HepG2 (cell line): ENCODE results near the gene DMAC2L. TPM values are rescaled to one million over a fixed set of nuclear protein-coding genes. Genes with fewer than 3 reads are reported as not detected.

Experiments
- ATF6 ChIP-seq: sonication (generic); formaldehyde crosslinking; conservative IDR thresholded peaks from 2 replicates; pipeline ENCODE4 v1.4.0; 2020; ENCODE audit warnings: missing genetic modification reagents
- ELF1 ChIP-seq: sonication (generic); formaldehyde crosslinking; IDR thresholded peaks from 2 replicates; pipeline ENCODE4 v1.4.0; 2020; ENCODE audit warnings: missing genetic modification reagents
- ELF3 ChIP-seq: IDR thresholded peaks from 2 replicates; pipeline ENCODE4 v1.6.1; 2016; ENCODE audit warnings: missing genetic modification reagents, missing compliant biosample characterization
- ETS1 ChIP-seq: sonication (generic); formaldehyde crosslinking; IDR thresholded peaks from 2 replicates; pipeline ENCODE4 v1.4.0; 2020; ENCODE audit warnings: missing genetic modification reagents
- HNRNPK ChIP-seq: fragments of 200-400 bp; formaldehyde crosslinking; IDR thresholded peaks from 2 replicates; pipeline ENCODE4 v1.6.1; 2018; ENCODE audit warnings: low read length, low read depth, moderate library complexity, mild to moderate bottlenecking; ENCODE audit not compliant: poor library complexity, severe bottlenecking
- KDM1A ChIP-seq: IDR thresholded peaks from 2 replicates; pipeline ENCODE4 v1.6.1; 2016; ENCODE audit warnings: missing compliant biosample characterization
- NKX3-1 ChIP-seq: sonication (generic); formaldehyde crosslinking; IDR thresholded peaks from 2 replicates; pipeline ENCODE4 v1.5.0; 2020; ENCODE audit warnings: missing genetic modification reagents
- PRMT3 ChIP-seq: sonication (generic); formaldehyde crosslinking; IDR thresholded peaks from 2 replicates; pipeline ENCODE4 v1.8.1; 2022; ENCODE audit warnings: low read depth, mild to moderate bottlenecking, moderate library complexity, missing genetic modification reagents, borderline replicate concordance
- RFX5 ChIP-seq: IDR thresholded peaks from 2 replicates; pipeline ENCODE4 v1.6.1; 2011; ENCODE audit warnings: low read depth, low read length, improper control_type of control experiment
- SNAPC4 ChIP-seq: sonication (generic); formaldehyde crosslinking; IDR thresholded peaks from 2 replicates; pipeline ENCODE4 v1.4.0; 2020; ENCODE audit warnings: mild to moderate bottlenecking, missing genetic modification reagents
- SPEN ChIP-seq: sonication (generic); formaldehyde crosslinking; IDR thresholded peaks from 2 replicates; pipeline ENCODE4 v1.5.1; 2020; ENCODE audit warnings: low read depth, mild to moderate bottlenecking, missing genetic modification reagents
- ZBTB33 ChIP-seq: sonication (generic); formaldehyde crosslinking; IDR thresholded peaks from 2 replicates; pipeline ENCODE4 v1.4.0; 2020; ENCODE audit warnings: missing genetic modification reagents
- ZC3H4 ChIP-seq: sonication (generic); formaldehyde crosslinking; IDR thresholded peaks from 2 replicates; pipeline ENCODE4 v1.4.0; 2020; ENCODE audit warnings: missing genetic modification reagents, borderline replicate concordance
- ZGPAT ChIP-seq: IDR thresholded peaks from 2 replicates; pipeline ENCODE4 v1.6.1; 2016; ENCODE audit warnings: mild to moderate bottlenecking
- ZNF317 ChIP-seq: sonication (generic); formaldehyde crosslinking; IDR thresholded peaks from 2 replicates; pipeline ENCODE4 v1.5.0; 2020; ENCODE audit warnings: mild to moderate bottlenecking, missing genetic modification reagents
- ZNF781 ChIP-seq: sonication (generic); formaldehyde crosslinking; IDR thresholded peaks from 2 replicates; pipeline ENCODE4 v1.5.1; 2020; ENCODE audit warnings: borderline replicate concordance, mild to moderate bottlenecking, missing genetic modification reagents; ENCODE audit errors: not compliant biosample characterization
- ZSCAN9 ChIP-seq: IDR thresholded peaks from 2 replicates; pipeline ENCODE4 v1.6.1; 2016; ENCODE audit warnings: borderline replicate concordance
- polyA plus RNA-seq, 8 experiments: library from polyadenylated mRNA; depleted of rRNA in 3 of 8; stranded (reverse) in 7 of 8; unstranded in 1 of 8; fragments of >200 nt; fragmentation: Illumina TruSeq in 4 of 8; extraction: Trizol in 4 of 8; gene quantifications; 2 replicates each; pipeline versions ENCODE4 v1.2.1 to v1.2.3, GENCODE V29; 2011 to 2016; ENCODE audit warnings: low read depth in 4 of 8, missing spikeins in 1 of 8, mixed read lengths in 1 of 8; ENCODE audit not compliant: insufficient read depth in 1 of 8
- total RNA-seq, 5 experiments: library from RNA; depleted of rRNA; stranded (reverse); fragments of >200 nt; fragmentation: Illumina TruSeq; extraction: Trizol; gene quantifications; 2 replicates each; pipeline ENCODE4 v1.2.3, GENCODE V29; 2016; ENCODE audit warnings: low read depth in 1 of 5

The DMAC2L gene
- total and polyA plus RNA-seq, 2 of the 13 experiments (the other 11 are each of a cell fraction or from before 2014, with no cell fraction given) = 19.4 to 23.2 TPM

GRCh38 chr14:50303744-50304471, 8.2 kb upstream of the DMAC2L start (continued):
- no peak for TF ChIP-seq ATF6 (CRISPR knock-in tag)
- TF ChIP-seq SNAPC4 (CRISPR knock-in tag) = no peak
- TF ChIP-seq ZNF781 (CRISPR knock-in tag) = no peak
- TF ChIP-seq ZBTB33 (CRISPR knock-in tag) = peak; percentile 69
- no peak for TF ChIP-seq KDM1A (CRISPR knock-in tag)
- peak; percentile 39; the same call in 1 of the 2 replicates for TF ChIP-seq RFX5
- TF ChIP-seq ZSCAN9 (CRISPR knock-in tag) = peak; percentile 44; the same call in 1 of the 2 replicates
- no peak for TF ChIP-seq ELF1 (CRISPR knock-in tag)
- TF ChIP-seq ETS1 (CRISPR knock-in tag) = no peak
- no peak for TF ChIP-seq PRMT3 (CRISPR knock-in tag)
- TF ChIP-seq HNRNPK = no peak
- TF ChIP-seq SPEN (CRISPR knock-in tag) = no peak
- TF ChIP-seq ELF3 (CRISPR knock-in tag) = peak; percentile 91
- TF ChIP-seq ZNF317 (CRISPR knock-in tag) = peak; percentile 82
- peak; percentile 69; the same call in 1 of the 2 replicates for TF ChIP-seq ZGPAT (CRISPR knock-in tag)
- no peak for TF ChIP-seq ZC3H4 (CRISPR knock-in tag)
- TF ChIP-seq NKX3-1 (CRISPR knock-in tag) = 0 out of 2 replicates have a peak, but pooled peaks have one; percentile 41
